Heart left ventricle (tissue), 16 donors: ENCODE data around the gene COL15A1. TPM values are rescaled to one million over a fixed set of nuclear protein-coding genes. Genes with fewer than 3 reads are reported as not detected.

Experiments used
- ATAC-seq, 4 donors: fragments of 200-7000 bp; cut with Tn5 transposase; one replicate each; pipeline ENCODE4 v1.9.1; 2020 to 2022; ENCODE audit warnings: moderate library complexity in 4 of 4, mild to moderate bottlenecking in 3 of 4, moderate number of reproducible peaks in 1 of 4
- DNase-seq, 5 donors: peaks; one replicate each; pipeline ENCODE4 v3.0.0-alpha.2; 2020
- H3K27ac ChIP-seq, 12 donors: fragments of 200-600 bp; sonication (generic) in 4 of 12; one replicate each; pipeline versions ENCODE4 v1.5.0 to v1.8.0; 2016 to 2022; ENCODE audit warnings: mild to moderate bottlenecking in 2 of 12
- H3K27me3 ChIP-seq, 9 donors: fragments of 200-600 bp; sonication (generic) in 2 of 9; one replicate each; pipeline versions ENCODE4 v1.5.1 to v1.8.0; 2016 to 2022; ENCODE audit warnings: mild to moderate bottlenecking in 3 of 9
- H3K36me3 ChIP-seq, 9 donors: fragments of 200-600 bp; sonication (generic) in 2 of 9; one replicate each; pipeline versions ENCODE4 v1.5.0 to v1.8.0; 2018 to 2022; ENCODE audit warnings: mild to moderate bottlenecking in 2 of 9
- H3K4me1 ChIP-seq, 12 donors: fragments of 200-600 bp; sonication (generic) in 4 of 12; one replicate each; pipeline versions ENCODE4 v1.5.0 to v1.8.0; 2016 to 2022; ENCODE audit warnings: mild to moderate bottlenecking in 3 of 12
- H3K4me3 ChIP-seq, 12 donors: fragments of 200-600 bp; sonication (generic) in 4 of 12; one replicate each; pipeline versions ENCODE4 v1.5.0 to v1.8.0; 2017 to 2022; ENCODE audit warnings: mild to moderate bottlenecking in 9 of 12, moderate library complexity in 4 of 12
- H3K9me3 ChIP-seq, 12 donors: fragments of 200-600 bp; sonication (generic) in 4 of 12; one replicate each; pipeline versions ENCODE4 v1.5.0 to v1.8.0; 2016 to 2022; ENCODE audit warnings: mild to moderate bottlenecking in 1 of 12
- CTCF ChIP-seq, 12 donors: fragments of 200-600 bp; sonication (generic) in 4 of 12; IDR thresholded peaks; one replicate each; pipeline versions ENCODE4 v1.5.0 to v1.8.0; 2018 to 2022; ENCODE audit warnings: antibody characterized with exemption in 12 of 12, mild to moderate bottlenecking in 5 of 12
- POLR2A ChIP-seq, 2 donors: fragments of 450-650 bp; IDR thresholded peaks; one replicate each; pipeline ENCODE4 v1.6.1; 2017; ENCODE audit warnings: antibody characterized with exemption in 2 of 2, mild to moderate bottlenecking in 2 of 2, moderate library complexity in 2 of 2
- WGBS, 4 donors: extraction: QIAGEN DNeasy Blood & Tissue Kit in 2 of 4; methylation state at CpG; one replicate each; pipeline versions ENCODE4 v1.1.5 to v1.1.7; 2013 to 2018; 5-methylcytosine and 5-hydroxymethylcytosine counted together
- intact Hi-C, 10 donors: fragments of 100-400 bp; cut with DNase I; formaldehyde crosslinking; loops; one replicate each; pipeline versions ENCODE4 v1.11.1 to v1.14.2; 2022
- polyA plus RNA-seq, 2 donors: library from polyadenylated mRNA; stranded (reverse); fragments of 200-250 nt; gene quantifications; one replicate each; pipeline ENCODE4 v1.2.3, GENCODE V29; 2013
- total RNA-seq, 9 donors: library from RNA; depleted of rRNA in 2 of 9; stranded (reverse); fragments of >200 nt in 2 of 9; fragmentation: NEBNext Ultra II Directional in 3 of 9; extraction: Animal tissue kit (Norgen Biotek cat#: 25700) in 3 of 9; gene quantifications; one replicate each; pipeline versions ENCODE4 v1.1.0 to v1.2.4, GENCODE V29; 2016 to 2023
- donor health status: ischemic (EF 13 %, LVEDD 7.1; RV severe dilation, severe dysfunction).
- donor health status: healthy with polysubstance abuse.
- donor health status: DM: no; HTN: yes; CAD: no.
- donor health status: DM: no; HTN: no; CAD: no.
- donor health status: ischemic (EF 25% LVEDD 6.9; RV normal size, moderate dysfunction).
- donor health status: ischemic (EF 25% LVEDD 5.7; RV mildly dilated, moderate dysfunction).
- donor health status: healthy.
- donor health status: DM: yes; HTN: yes; CAD: no.
- donor health status: ischemic (EF 35%, LVEDD 5.7; RV mildly dilated, moderate dysfunction).
- donor health status: nonischemic (EF 11% LVEDD 7.7; RV severe dilation, severe dysfunction).
- donor health status: DM: yes; HTN: yes; CAD: no.
- donor health status: PGD.
- donor health status: ischemic (EF 29% LVEDD 5.4; RV normal size, mild dysfunction).
- donor health status: nonischemic (EF 23%, LVEDD 6.1; RV moderate dilation, normal function).

COL15A1 gene
- total and polyA plus RNA-seq, 11 donors = 12.4 to 81.0 (median 38.8) TPM

- Histone ChIP-seq H3K4me3 (no peak overlapping the region), H3K4me1 (peaks cover 0 to 8% (median 0%) of the 10 kb centered on the region in 12 donors), H3K9me3 (peaks cover 0 to 21% (median 3%) of the 10 kb centered on the region in 12 donors), H3K36me3 (peaks cover 0 to 96% (median 33%) of the 10 kb centered on the region in 9 donors), H3K27ac (peak overlapping the region in 1 of 12 donors; percentile 37), H3K27me3 (no peaks in the 10 kb centered on the region)
- DNase-seq = no peak
- TF ChIP-seq CTCF (IDR thresholded peaks at IDR 0.05) (peak; percentile 22 to 69 (median 51)), POLR2A (IDR thresholded peaks at IDR 0.05) (no peak)
- 64 to 73% (median 71%) methylated on average over 5 of the region's 5 CpGs for WGBS, 4 donors
- intact Hi-C loops = loop anchor here in 4 of 10 donors (2.0 to 5.0 kb wide), 3 partner anchors 161 to 166 kb away; no protein-coding TSS in a partner anchor
- peak; percentile 64 to 88 (median 82) for ATAC-seq
These were observed 69.3 kb downstream of the COL15A1 start for GRCh38 chr9:99012957-99013512.

GRCh38 chr9:99013550-99013949 is 69.8 kb downstream of the COL15A1 start:
- Histone ChIP-seq H3K27me3 (no peaks in the 10 kb centered on the region), H3K4me1 (peaks cover 0 to 8% (median 0%) of the 10 kb centered on the region in 12 donors), H3K9me3 (peaks cover 0 to 21% (median 3%) of the 10 kb centered on the region in 12 donors), H3K36me3 (peaks cover 0 to 96% (median 33%) of the 10 kb centered on the region in 9 donors), H3K4me3 (no peak overlapping the region), H3K27ac (peak overlapping the region in 1 of 12 donors; percentile 37)
- DNase-seq = no peak
- no peak for TF ChIP-seq CTCF (IDR thresholded peaks at IDR 0.05)
- TF ChIP-seq POLR2A (IDR thresholded peaks at IDR 0.05) = no peak
- intact Hi-C loops = loop anchor here in 4 of 10 donors (2.0 to 5.0 kb wide), 3 partner anchors 161 to 166 kb away; no protein-coding TSS in a partner anchor
- no peak for ATAC-seq
- WGBS, 4 donors = 82 to 87% (median 85%) methylated on average over 4 of the region's 4 CpGs

- intact Hi-C loops = no loop called here
- Histone ChIP-seq H3K27ac (no peak overlapping the region), H3K27me3 (no peaks in the 10 kb centered on the region), H3K36me3 (peaks cover 0 to 97% (median 30%) of the 10 kb centered on the region in 9 donors), H3K9me3 (peaks cover 0 to 16% (median 2%) of the 10 kb centered on the region in 12 donors), H3K4me1 (peaks cover 0 to 10% (median 0%) of the 10 kb centered on the region in 12 donors), H3K4me3 (no peak overlapping the region)
- WGBS, 4 donors = 86 to 97% (median 94%) methylated on average over 2 to 3 of the region's 3 CpGs
- ATAC-seq (no peak), DNase-seq (no peak)
- TF ChIP-seq POLR2A (IDR thresholded peaks at IDR 0.05) (no peak), CTCF (IDR thresholded peaks at IDR 0.05) (no peak)
These were observed 71.7 kb downstream of the COL15A1 start for GRCh38 chr9:99015448-99015847.

GRCh38 chr9:99015890-99016289 is 72.2 kb downstream of the COL15A1 start:
- Histone ChIP-seq H3K27ac (no peak overlapping the region), H3K4me3 (no peak overlapping the region), H3K9me3 (peaks cover 0 to 11% (median under 1%) of the 10 kb centered on the region in 12 donors), H3K4me1 (peaks cover 0 to 15% (median 0%) of the 10 kb centered on the region in 12 donors), H3K27me3 (no peaks in the 10 kb centered on the region), H3K36me3 (peaks cover 0 to 97% (median 30%) of the 10 kb centered on the region in 9 donors)
- TF ChIP-seq POLR2A (IDR thresholded peaks at IDR 0.05) (no peak), CTCF (IDR thresholded peaks at IDR 0.05) (no peak)
- 89 to 91% (median 90%) methylated on average over 4 of the region's 4 CpGs for WGBS, 4 donors
- intact Hi-C loops = no loop called here
- DNase-seq (no peak), ATAC-seq (no peak)
